Tibial artery (tissue), 4 donors: ENCODE measurements around the gene RNF183.

Experiments
- DNase-seq, 2 donors: peaks; one replicate each; pipeline ENCODE4 v3.0.0-alpha.2; 2019
- H3K27ac ChIP-seq, 2 donors: fragments of 200-600 bp; sonication (generic) in 1 of 2; 1 replicate in 1 of 2; 2 replicates in 1 of 2; pipeline ENCODE4 v1.5.1; 2018 to 2019; ENCODE audit warnings: mild to moderate bottlenecking in 1 of 2
- H3K27me3 ChIP-seq, 2 donors: fragments of 200-600 bp; sonication (generic) in 1 of 2; one replicate each; pipeline versions ENCODE4 v1.5.1 to v1.6.0; 2016 to 2019
- H3K36me3 ChIP-seq, 3 donors: fragments of 200-600 bp; sonication (generic) in 2 of 3; one replicate each; pipeline ENCODE4 v1.5.1; 2016 to 2019; ENCODE audit warnings: mild to moderate bottlenecking in 2 of 3
- H3K4me1 ChIP-seq, 4 donors: fragments of 200-600 bp; sonication (generic) in 2 of 4; 1 replicate in 3 of 4; 2 replicates in 1 of 4; pipeline ENCODE4 v1.5.1; 2016 to 2019
- H3K4me3 ChIP-seq, 2 donors: fragments of 200-600 bp; sonication (generic) in 1 of 2; 1 replicate in 1 of 2; 2 replicates in 1 of 2; pipeline ENCODE4 v1.5.1; 2018 to 2019; ENCODE audit warnings: mild to moderate bottlenecking in 2 of 2
- H3K9me3 ChIP-seq, 3 donors: fragments of 200-600 bp; sonication (generic) in 1 of 3; one replicate each; pipeline ENCODE4 v1.5.1; 2016 to 2019
- intact Hi-C: fragments of 100-400 bp; cut with DNase I; formaldehyde crosslinking; loops from one replicate; pipeline ENCODE4 v1.15.0; 2023; ENCODE audit warnings: low total_unique reads
- TF ChIP-seq, protein P1 (sequence below), 2 experiments: fragments of 200-600 bp in 1 of 2; fragments of 450-650 bp in 1 of 2; IDR thresholded peaks; one replicate each; pipeline ENCODE4 v1.5.1; 2017 to 2019; ENCODE audit warnings: antibody characterized with exemption in 2 of 2, mild to moderate bottlenecking in 1 of 2, moderate library complexity in 1 of 2

RNF183 gene

GRCh38 chr9:113349445-113350094 lies 46.4 kb upstream of the RNF183 start, which contains the start of gene BSPRY:
Gene BSPRY, plus strand, starts transcription at chr9:113349541. Its CDS starts 39 bp downstream, at chr9:113349580.
- Histone ChIP-seq H3K27ac (peak within 1 kb of the TSS in 1 of 2 donors; percentile 17), H3K27me3 (no peaks in the 10 kb centered on the region), H3K9me3 (no peaks in the 10 kb centered on the region), H3K4me3 (peak within 1 kb of the TSS; percentile 47 to 60), H3K36me3 (no peaks in the 10 kb centered on the region), H3K4me1 (peaks cover 0 to 15% (median 11%) of the 10 kb centered on the region in 4 donors)
- TF ChIP-seq, protein P1, sequence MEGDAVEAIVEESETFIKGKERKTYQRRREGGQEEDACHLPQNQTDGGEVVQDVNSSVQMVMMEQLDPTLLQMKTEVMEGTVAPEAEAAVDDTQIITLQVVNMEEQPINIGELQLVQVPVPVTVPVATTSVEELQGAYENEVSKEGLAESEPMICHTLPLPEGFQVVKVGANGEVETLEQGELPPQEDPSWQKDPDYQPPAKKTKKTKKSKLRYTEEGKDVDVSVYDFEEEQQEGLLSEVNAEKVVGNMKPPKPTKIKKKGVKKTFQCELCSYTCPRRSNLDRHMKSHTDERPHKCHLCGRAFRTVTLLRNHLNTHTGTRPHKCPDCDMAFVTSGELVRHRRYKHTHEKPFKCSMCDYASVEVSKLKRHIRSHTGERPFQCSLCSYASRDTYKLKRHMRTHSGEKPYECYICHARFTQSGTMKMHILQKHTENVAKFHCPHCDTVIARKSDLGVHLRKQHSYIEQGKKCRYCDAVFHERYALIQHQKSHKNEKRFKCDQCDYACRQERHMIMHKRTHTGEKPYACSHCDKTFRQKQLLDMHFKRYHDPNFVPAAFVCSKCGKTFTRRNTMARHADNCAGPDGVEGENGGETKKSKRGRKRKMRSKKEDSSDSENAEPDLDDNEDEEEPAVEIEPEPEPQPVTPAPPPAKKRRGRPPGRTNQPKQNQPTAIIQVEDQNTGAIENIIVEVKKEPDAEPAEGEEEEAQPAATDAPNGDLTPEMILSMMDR (IDR thresholded peaks at IDR 0.05): no peak
- DNase-seq: no peak
- intact Hi-C loops: loop anchor here (5.0 kb wide), 1 partner anchor 237 kb away; no protein-coding TSS in a partner anchor

DNA sequence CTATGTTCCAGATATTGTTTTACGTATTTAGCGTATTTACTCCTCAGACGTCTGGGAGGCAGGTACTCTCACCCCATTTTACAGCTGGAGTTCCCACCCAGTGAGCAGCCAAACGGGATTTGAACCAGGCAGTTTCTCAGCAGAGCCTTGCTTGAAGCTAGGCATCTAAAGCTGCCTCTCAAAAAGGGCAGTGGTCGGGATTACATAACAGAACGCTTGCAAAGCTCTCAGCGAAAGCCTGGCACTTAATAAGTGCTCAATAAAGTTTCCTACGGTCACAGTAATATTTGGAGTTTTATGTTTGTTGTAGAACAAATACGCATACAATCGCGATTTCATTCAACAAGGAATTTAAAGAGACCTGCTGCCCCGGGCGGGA lies 45.9 kb upstream of the RNF183 start:
- Histone ChIP-seq H3K4me1 (peaks cover 0 to 21% (median 12%) of the 10 kb centered on the region in 4 donors), H3K4me3 (peak overlapping the region; percentile 47 to 60), H3K9me3 (no peaks in the 10 kb centered on the region), H3K27ac (no peak overlapping the region), H3K27me3 (no peaks in the 10 kb centered on the region), H3K36me3 (no peaks in the 10 kb centered on the region)
- TF ChIP-seq, protein P1 (IDR thresholded peaks at IDR 0.05): no peak
- intact Hi-C loops: no loop called here
- no peak for DNase-seq

DNA sequence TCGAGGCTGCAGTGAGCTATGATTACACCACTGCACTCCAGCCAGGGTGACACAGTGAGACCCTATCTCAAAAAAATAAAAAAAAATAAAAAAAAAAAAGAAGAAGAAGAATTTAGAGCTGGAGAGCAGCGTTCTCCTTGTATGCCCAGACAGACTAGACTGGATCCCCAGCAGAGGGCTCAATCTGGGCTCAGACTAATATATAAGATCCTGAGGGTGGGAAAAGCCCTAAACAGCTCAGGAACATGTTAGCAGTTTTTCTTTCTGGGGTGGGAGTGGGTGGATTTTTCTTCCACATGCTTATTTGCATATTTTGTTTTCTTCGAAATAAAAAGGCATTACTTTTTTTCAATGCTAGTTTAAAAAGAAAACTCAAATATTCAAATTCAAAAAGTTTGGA lies 45.3 kb upstream of the RNF183 start:
- Histone ChIP-seq H3K4me3 (no peak overlapping the region), H3K27ac (no peak overlapping the region), H3K4me1 (peaks cover 0 to 27% (median 16%) of the 10 kb centered on the region in 4 donors), H3K36me3 (no peaks in the 10 kb centered on the region), H3K27me3 (no peaks in the 10 kb centered on the region), H3K9me3 (no peaks in the 10 kb centered on the region)
- DNase-seq: no peak
- intact Hi-C loops: no loop called here
- TF ChIP-seq, protein P1 (IDR thresholded peaks at IDR 0.05): no peak

GRCh38 chr9:113345671-113346070 lies 42.5 kb upstream of the RNF183 start:
- no peaks in the 10 kb centered on the region for H3K36me3 ChIP-seq
- TF ChIP-seq, protein P1 (IDR thresholded peaks at IDR 0.05): no peak
- DNase-seq: no peak
- H3K4me1 ChIP-seq: peaks cover 0 to 33% (median 19%) of the 10 kb centered on the region in 4 donors
- no peaks in the 10 kb centered on the region for H3K27me3 ChIP-seq
- intact Hi-C loops: no loop called here
- H3K9me3 ChIP-seq: no peaks in the 10 kb centered on the region
- H3K27ac ChIP-seq: peak overlapping the region in 1 of 2 donors; percentile 83
- H3K4me3 ChIP-seq: no peak overlapping the region

DNA sequence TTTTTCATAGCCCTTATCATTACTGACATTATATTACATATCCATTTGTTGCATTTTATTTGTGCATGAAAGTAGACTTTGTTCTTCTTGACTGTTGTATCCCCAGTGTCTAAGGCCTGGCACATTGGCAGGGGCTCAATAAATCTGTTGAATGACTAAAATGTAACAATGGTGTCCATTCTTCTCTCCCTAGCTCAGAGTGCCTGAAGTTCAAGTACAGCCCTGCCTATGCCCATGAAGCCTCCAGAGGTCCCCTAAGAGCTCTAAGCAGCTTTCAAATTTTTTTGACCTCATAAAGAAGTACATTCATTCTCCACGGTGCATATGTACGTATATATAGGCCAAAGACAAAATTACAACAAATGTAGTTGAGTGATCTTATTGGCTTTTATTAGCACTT lies 42.0 kb upstream of the RNF183 start:
- no peaks in the 10 kb centered on the region for H3K27me3 ChIP-seq
- no peaks in the 10 kb centered on the region for H3K9me3 ChIP-seq
- TF ChIP-seq, protein P1 (IDR thresholded peaks at IDR 0.05): no peak
- peak overlapping the region; percentile 82 to 83 for H3K27ac ChIP-seq
- H3K36me3 ChIP-seq: no peaks in the 10 kb centered on the region
- DNase-seq: no peak
- H3K4me3 ChIP-seq: no peak overlapping the region
- H3K4me1 ChIP-seq: peaks cover 0 to 32% (median 18%) of the 10 kb centered on the region in 4 donors
- intact Hi-C loops: no loop called here
